H1 (cell line): ENCODE results near the gene APBA2. TPM values are rescaled to one million over a fixed set of nuclear protein-coding genes. Genes with fewer than 3 reads are reported as not detected.
A peak's percentile ranks its signal among the peaks of the same experiment; 100 is the strongest.

Source experiments
- ASH2L ChIP-seq: fragments of 200-600, 300-600 bp; sonication (generic); IDR thresholded peaks from one replicate; pipeline ENCODE4 v1.7.1; 2017; ENCODE audit warnings: low read length
- EGR1 ChIP-seq: IDR thresholded peaks from 2 replicates; pipeline ENCODE4 v1.6.1; 2011; ENCODE audit warnings: low read depth, low read length, borderline replicate concordance
- EP300 ChIP-seq, 2 experiments: IDR thresholded peaks; 1 replicate in 1 of 2; 2 replicates in 1 of 2; pipeline ENCODE4 v1.6.1; 2011 to 2012; ENCODE audit warnings: low read depth in 2 of 2, low read length in 2 of 2, mild to moderate bottlenecking in 2 of 2, borderline replicate concordance in 1 of 2, inconsistent platforms in 1 of 2, moderate library complexity in 1 of 2
- JUND ChIP-seq: IDR thresholded peaks from 2 replicates; pipeline ENCODE4 v1.6.1; 2011; ENCODE audit warnings: mild to moderate bottlenecking, improper control_type of control experiment, low read length
- MAX ChIP-seq: IDR thresholded peaks from 2 replicates; pipeline ENCODE4 v1.6.1; 2012; ENCODE audit warnings: inconsistent platforms
- NANOG ChIP-seq: IDR thresholded peaks from 2 replicates; pipeline ENCODE4 v1.6.1; 2011; ENCODE audit warnings: low read length, low read depth, mild to moderate bottlenecking, inconsistent platforms; ENCODE audit not compliant: insufficient read depth, poor library complexity, severe bottlenecking
- RBBP5 ChIP-seq: IDR thresholded peaks from 2 replicates; pipeline ENCODE4 v1.7.1; 2012; ENCODE audit warnings: low read depth, mild to moderate bottlenecking, inconsistent platforms, low read length, moderate library complexity, borderline replicate concordance
- RNF2 ChIP-seq: fragments of 200-900, 300-1000 bp; sonication (generic); IDR thresholded peaks from 2 replicates; pipeline ENCODE4 v1.7.1; 2016; ENCODE audit warnings: borderline replicate concordance, low read depth, mild to moderate bottlenecking, antibody characterized with exemption, low read length; ENCODE audit not compliant: poor library complexity, severe bottlenecking; ENCODE audit errors: missing control alignments
- TAF1 ChIP-seq: IDR thresholded peaks from 2 replicates; pipeline ENCODE4 v1.6.1; 2011; ENCODE audit warnings: mild to moderate bottlenecking, low read depth, low read length
- polyA plus RNA-seq, 7 experiments: library from polyadenylated mRNA; depleted of rRNA in 3 of 7; stranded (reverse) in 5 of 7; unstranded in 2 of 7; fragments of >200 nt in 5 of 7; fragments of 200-250 nt in 2 of 7; gene quantifications; 1 replicate in 5 of 7; 2 replicates in 1 of 7; 4 replicates in 1 of 7; pipeline versions ENCODE4 v1.2.1 to v1.2.3, GENCODE V29; 2011 to 2013; ENCODE audit warnings: missing spikeins in 2 of 7, mixed read lengths in 2 of 7
- total RNA-seq: library from RNA; stranded (reverse); fragmentation: NEBNext Ultra II Directional; extraction: Animal tissue kit (Norgen Biotek cat#: 25700); gene quantifications from 2 replicates; pipeline ENCODE4 v1.2.1, GENCODE V29; 2021
- TF ChIP-seq, protein P1 (sequence below): IDR thresholded peaks from 2 replicates; pipeline ENCODE4 v1.6.1; 2011; ENCODE audit warnings: low read length, improper control_type of control experiment

Gene APBA2
- total and polyA plus RNA-seq, 2 of the 8 experiments (the other 6 are each of a cell fraction or from before 2014, with no cell fraction given): 15.5 to 19.0 TPM

DNA sequence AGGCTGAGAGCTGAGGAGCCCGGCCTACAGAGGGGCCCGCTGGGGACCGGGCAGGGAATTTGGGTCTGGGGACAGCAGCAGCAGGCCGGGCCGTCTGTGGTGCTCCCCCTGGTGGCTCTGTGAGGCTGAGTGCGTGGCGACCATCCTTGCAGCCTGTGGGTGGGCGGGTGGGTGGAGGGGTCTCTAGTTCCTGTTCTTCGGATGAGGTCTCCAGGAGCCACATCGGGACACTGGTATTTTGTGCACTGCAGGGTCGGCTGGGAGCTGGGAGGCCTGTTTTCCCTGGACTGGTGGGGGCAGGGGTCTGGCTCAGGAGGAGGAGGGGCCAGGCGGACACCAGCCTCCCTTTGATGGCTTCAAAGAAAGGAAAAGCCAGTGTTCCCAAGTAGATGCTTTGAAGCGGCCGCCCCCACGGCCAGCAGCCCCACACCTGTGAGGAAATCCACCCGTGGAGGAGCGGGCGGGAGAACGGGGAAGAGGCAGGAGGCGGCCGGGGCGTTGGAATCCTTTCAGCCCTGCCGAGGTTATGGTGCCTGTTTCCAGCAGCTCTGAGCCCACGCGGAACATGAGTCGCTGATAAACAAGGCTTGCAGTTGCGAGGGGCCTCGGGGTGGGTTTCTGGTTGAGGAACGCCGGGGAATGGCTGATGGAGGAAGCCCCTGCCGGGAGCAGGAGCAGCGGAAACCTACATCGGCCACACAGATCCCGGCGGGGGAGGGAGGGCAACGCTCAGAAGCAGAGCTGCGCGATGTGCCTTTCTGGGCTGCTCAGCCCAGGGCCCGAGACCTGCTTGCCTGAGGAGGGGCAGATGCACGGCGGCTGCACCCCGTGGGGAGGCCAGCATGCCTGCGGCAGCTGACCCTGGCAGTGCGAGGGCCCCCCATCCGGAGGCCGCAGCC, 229.6 kb downstream of the APBA2 start (continued):
- TF ChIP-seq EP300 (IDR thresholded peaks at IDR 0.05; ENCODE audit: borderline replicate concordance in 1 of 2, low read depth in 2 of 2, low read length in 2 of 2): no peak
- no peak for TF ChIP-seq JUND
- TF ChIP-seq MAX: peak; percentile 17; the same call in 1 of the 2 replicates
- peak; percentile 47; the same call in 1 of the 2 replicates for TF ChIP-seq RBBP5
- peak; percentile 13 for TF ChIP-seq NANOG
- TF ChIP-seq EGR1: no peak
- no peak for TF ChIP-seq RNF2
- TF ChIP-seq TAF1: peak; percentile 21; the same call in 1 of the 2 replicates
- peak; percentile 54 for TF ChIP-seq ASH2L
- TF ChIP-seq, protein P1, sequence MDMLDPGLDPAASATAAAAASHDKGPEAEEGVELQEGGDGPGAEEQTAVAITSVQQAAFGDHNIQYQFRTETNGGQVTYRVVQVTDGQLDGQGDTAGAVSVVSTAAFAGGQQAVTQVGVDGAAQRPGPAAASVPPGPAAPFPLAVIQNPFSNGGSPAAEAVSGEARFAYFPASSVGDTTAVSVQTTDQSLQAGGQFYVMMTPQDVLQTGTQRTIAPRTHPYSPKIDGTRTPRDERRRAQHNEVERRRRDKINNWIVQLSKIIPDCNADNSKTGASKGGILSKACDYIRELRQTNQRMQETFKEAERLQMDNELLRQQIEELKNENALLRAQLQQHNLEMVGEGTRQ: no peak
- TF ChIP-seq, all 59 proteins: peak for 10
